Effector CD8-positive, alpha-beta T cell (primary cell): ENCODE data around the gene NRP2.
A peak's percentile ranks its signal among the peaks of the same experiment; 100 is the strongest.

Source experiments
- DNase-seq: peaks from one replicate; lab custom pipeline; 2025; lab: John Stamatoyannopoulos, UW

Gene NRP2

DNA sequence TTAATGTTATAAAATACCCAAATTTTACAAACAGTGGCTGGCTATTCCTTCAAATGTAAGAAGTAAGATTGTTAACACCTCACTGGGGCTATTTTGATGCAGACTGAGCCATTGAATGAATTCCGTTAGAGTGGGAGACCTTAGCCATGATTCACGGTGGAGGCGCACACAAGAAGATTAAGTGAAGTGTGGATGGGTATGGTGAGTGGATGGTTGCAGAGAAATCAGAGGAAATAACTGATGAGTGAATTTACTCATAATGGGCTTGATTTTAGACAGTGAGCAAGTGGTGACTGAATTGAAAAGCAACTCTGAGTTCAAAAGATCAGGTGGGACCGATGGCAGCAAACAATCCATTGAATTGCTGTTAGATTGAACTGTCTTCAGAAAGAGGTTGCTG lies 75.0 kb downstream of the NRP2 start:
- DNase-seq: no peak

DNA sequence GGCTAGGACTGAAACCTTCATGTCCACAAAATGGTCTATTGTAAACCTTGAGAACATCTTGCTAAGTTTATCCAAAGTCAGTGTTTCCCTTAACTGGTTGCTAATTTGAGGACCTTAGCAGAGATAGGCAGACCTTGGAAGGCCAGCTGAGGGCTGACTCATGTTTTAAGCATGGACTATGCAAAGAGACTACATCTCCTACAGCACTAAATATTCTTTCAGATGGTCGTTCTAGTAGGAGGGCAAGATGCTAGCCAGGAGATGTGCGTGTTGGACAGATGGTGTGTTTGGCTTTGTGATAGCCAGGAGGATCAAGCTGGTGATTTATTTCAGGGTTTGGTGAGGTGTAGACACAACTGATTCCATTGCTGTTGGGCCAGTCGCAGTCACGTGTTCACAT lies 75.8 kb downstream of the NRP2 start:
- no peak for DNase-seq

DNA sequence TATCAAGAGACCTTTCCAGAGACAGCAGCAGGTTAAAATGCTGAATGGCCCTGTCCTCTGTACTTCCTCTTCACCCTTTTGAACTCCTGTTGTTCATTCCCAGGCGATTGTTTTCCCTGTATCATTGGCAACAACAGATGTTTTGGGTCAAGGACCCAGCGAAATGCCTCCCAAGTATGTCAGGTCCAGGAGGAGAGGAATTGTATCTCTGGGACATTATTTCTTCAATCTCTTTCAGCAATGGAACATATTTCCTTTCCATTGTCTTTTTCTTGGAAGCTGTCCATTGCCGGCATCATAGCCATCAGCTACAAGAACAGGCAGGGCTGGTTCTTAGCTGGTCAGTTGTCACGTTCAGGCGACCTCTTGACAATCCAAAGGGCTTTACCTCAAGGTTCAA lies 76.2 kb downstream of the NRP2 start:
- DNase-seq: no peak

DNA sequence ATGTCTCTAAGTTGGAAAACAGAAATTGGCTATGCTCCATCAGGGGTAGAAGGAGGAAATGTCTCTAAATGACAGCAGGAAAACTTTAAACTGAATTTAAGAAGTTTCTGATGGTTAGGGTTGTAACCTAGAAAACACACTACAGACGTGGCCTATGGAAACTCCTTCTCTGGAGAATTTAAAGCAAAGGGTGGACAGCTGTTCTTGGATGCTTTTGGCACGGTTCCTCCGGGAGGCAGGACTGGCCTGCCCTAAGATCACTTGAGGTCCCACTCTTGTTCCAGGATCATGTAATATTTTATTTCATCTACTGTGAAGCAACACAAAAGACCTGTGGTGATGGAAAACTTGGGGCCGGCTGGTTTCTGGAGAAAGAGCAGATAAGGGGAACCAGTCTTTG lies 77.0 kb downstream of the NRP2 start:
- DNase-seq: no peak

DNA sequence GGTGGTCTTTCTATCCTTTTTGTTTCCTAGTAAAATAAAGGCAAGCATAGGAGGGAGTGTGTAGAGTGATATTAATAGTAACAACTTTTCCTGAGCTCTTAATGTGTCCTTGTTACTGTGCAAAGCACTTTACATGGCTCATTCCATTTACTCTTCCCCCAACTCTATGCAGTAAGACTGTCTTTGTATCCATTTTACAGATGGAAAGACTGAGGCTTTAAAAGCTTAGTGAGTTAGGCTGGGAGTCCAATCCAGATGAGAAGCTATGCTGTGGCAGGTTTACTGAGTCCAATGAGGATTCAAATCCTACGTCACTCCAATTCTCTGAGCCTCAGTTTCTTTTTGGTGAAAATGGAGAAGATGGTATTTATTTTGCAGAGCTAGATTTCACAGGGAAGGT lies 77.4 kb downstream of the NRP2 start:
- no peak for DNase-seq

DNA sequence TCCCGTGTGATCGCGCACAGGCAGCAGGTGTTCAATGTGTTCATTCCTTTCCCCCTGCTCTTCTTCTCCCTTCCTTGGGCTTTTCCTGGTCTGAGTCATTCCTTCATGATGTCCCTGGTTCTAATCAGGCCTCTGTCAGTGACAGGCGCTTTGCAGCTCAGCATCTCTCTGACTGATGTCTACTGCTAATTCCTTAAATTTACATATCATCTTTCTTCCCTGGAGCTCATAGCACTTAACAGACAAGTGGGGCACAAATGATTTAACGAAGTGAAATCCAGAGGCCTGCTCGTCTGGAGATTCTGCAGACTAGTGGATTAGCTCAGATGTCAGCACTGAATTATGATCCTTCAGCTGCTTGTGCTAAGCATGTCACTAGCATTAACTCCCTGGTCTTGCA lies 77.9 kb downstream of the NRP2 start:
- DNase-seq: no peak

DNA sequence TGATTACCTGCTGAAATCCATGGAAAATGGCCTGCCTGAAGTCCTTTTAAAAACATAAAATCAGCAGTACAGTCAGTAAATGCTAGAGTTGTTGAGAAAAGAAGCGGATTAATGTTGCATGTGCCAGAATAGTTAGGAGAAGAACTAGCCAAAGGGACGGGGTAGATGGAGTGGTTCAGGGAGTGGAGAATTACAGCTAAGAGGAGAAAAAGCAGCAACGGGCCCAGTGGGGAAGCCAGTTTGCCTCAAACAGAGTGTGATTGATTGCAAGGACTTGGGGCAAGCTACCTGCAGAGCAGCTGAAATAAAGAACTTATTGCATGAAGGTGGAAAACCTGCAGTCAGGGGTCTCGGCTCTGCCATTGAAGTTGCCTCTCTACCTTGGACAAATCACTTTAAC lies 79.1 kb downstream of the NRP2 start:
- DNase-seq: no peak

DNA sequence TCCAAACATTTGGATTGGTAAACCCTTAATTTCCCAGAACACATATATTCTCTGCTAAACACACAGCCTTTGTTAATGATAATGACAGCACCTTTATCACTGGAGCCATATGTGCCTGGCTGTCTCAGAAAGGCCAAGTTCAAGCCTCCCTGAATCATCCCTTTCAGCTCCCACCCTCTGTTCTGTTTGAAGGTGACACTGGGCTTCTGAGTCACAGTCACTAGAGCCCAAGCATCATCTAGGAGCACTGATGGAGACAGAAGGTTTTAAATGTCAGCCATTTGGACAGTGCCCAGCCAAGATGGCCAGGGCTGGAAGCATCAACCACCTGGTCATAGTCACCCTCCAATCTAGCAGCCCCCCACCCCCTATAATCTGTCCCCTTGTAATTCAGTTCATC lies 80.6 kb downstream of the NRP2 start:
- no peak for DNase-seq

DNA sequence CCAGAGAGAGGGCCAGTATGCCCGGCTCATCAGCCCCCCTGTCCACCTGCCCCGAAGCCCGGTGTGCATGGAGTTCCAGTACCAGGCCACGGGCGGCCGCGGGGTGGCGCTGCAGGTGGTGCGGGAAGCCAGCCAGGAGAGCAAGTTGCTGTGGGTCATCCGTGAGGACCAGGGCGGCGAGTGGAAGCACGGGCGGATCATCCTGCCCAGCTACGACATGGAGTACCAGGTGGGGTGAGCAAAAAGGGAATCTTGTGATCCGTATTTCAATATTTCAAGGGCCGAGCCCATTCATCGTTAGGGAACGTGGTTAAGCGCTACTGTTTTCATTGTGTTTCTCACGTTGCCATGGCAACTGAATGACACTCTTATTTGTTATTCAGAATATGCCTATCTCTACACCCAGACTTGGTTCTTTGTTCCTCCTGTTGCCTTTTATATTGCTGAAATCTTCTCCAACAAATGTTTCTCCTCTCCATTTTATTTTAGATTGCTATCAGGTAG lies 81.5 kb downstream of the NRP2 start:
- DNase-seq: no peak

DNA sequence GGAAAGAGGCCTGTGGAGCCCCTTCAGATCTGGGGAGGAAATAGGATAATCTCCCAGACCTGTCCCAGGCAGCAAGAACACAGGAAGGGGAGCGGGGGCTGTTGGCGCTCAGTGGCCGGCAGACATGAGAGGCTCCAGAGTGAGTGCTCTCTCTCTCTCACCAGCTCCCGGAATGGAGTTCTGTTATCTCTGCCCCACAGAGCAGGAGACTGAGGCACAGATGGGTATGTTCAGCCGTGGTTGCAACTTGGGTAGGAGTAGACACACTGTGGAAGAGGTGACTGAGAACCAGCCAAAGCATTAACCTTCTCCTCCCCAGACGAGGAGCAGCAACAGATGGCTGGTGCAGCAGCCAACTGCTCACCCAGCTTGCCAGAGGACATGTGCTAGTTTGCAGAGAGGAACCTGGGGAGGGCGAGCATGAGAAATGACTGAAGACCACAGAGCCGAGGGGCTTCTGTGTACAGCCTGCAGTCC lies 82.0 kb downstream of the NRP2 start:
- no peak for DNase-seq

DNA sequence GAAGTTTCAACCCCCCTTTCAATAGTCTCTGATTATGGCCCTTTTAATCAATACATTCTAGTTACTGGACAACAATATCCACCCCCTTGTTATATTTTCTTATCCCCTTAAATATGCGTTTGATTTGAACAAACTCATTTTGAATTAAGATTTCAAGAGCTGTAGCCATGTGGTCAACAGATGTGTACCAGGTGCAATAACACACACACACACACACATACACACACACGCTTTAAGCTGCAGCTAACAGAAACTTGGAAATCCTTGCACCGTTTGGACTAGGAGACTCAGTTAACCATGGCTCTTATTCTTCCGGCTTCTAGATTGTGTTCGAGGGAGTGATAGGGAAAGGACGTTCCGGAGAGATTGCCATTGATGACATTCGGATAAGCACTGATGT lies 82.8 kb downstream of the NRP2 start:
- no peak for DNase-seq

DNA sequence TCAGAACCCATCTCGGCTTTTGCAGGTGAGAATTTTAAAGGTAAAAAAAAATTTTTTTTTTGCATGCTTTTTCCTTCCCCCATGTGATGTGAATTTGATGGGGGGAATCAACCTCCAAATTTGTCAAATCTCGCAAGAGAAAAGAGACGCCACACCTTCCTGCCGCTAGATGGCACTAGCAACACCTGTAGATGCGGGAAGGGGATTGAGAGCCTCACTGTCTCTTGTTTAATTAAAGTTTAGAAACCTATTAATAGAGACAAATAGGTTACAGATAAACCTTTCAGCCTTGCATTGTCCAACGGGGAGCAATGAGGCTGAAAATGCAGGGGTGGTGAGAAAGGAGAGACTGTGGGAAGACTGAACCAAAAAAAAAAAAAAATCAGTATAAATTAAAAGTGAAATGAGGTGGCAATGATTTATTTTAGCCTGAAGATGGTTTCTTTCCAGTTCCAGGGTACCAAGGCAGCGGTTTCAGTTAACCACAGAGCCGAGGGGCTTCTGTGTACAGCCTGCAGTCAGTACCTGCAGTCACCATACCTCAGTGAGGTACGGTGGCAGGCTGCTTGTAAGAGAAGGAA lies 84.6 kb downstream of the NRP2 start:
- DNase-seq: peak; percentile 18

DNA sequence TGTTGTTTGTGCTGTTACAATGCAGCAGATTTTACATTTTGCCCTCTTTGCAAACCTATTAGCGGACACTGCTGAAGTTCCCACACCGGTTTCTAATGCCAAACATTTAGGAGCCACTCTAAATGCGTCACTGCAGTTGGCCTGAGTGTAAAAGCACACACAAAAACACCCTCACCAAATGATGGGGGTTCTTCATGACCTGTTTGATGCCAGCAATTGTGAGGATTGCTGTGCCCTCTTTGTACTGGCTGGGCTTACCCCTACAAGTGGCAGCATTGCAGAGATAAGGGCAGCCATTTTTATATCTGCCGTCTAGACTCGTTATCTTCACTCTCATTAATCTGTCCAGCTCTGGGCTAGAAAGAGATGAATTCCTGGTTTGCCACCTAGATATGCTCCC lies 85.3 kb downstream of the NRP2 start:
- no peak for DNase-seq

DNA sequence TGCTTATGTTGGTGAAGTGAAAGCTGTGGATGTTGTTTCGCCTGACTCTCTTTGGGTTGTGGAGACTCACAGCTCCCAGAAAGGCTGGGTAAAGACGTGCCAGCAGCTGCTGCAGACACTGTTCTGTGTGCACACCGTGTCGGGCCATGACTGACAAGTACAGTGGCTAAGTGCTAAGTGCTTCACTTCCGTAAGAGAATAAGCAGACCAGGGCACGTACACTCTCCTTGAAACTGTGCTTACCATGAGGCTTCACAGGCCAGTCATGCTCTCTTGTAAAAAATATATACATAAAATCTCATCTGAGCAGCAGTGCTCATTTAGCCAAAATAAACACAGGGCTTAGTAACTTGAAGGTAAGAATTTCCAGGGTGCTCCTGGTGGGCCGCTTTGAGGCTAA lies 86.0 kb downstream of the NRP2 start:
- DNase-seq: no peak

DNA sequence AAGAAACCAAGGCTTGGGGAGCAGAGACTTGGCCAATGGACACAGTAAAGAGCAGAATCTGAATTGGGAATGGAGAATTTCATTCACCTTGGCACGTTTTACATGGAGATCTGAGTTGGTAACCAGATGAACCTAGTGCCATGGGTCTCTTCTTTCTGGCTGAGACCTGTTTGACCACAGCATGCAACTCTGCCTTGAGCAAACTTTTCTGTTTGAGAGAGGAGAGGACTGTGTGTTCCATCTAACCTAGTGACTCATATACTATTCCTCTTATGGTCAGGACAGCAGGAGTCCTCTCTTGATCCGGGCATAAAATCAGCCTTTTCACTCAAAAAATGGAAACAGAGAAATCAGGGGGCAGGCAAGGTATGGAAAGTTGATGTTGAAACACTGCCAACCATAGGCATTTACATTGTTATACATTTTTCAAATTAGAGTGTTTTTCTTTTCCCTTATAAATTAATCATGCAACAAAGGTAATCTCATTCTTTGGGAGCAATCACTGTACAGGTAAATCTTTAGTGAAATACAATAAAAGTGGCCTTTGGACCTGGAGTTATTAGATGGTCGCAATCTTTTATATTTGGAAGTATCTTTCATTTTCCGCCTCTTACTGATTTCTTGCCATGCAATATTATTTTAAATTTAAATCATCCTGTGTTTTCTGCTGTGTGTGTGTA lies 86.7 kb downstream of the NRP2 start:
- DNase-seq: no peak

DNA sequence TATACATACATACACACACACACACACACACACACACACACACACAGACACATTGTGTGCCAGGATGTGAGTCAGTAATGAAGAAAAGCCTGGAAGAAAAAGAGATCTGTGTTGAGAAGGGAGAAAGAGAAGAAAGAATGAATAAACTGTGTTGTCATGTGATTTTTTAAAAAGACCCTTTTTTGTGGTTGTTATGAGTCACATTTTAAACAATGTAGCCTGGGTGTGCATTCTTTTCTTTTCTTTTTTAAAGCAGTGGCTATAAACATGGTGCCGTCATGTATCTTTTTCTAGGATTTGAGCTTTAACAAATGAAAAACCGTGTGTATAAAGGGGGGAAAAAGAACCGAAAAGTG lies 87.2 kb downstream of the NRP2 start:
- DNase-seq: no peak

DNA sequence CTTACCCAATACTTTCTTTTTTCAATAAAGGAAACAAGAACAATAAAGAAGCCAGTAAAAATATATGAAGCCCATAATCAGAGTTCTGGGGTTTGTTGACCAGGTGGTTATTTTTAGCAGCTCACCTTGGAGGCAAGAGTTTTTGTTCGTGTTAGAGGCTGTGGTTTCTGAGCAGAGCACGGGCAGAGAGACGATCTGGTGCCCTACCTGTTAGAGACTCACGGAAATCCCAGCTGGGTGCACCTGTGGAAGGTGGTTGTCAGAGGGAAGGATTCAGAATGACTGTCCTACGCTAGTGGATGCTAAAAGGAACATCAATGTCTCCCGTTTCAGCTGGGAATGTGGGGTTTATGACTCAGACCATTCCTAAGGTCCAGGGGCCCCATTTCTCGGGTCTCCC lies 87.6 kb downstream of the NRP2 start:
- no peak for DNase-seq

DNA sequence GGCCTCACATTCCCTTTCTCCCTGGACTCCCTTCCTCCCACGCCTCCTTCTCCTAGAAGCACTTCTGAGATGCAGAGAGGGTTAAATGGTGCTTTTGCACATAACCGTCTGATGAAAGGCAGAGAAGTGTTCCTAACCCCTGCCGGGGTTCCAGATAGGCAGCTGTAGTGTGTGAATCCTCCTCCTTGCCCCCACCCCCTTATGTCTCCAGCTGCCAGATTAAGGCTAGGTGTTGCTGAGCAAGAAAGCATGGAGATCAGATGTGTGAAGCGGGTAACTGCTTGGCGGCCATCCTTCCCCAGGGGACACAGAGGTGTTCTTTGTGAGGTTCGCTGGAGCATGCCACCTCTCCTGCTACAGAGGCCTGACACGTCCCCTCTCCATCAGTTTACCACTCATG lies 88.3 kb downstream of the NRP2 start:
- DNase-seq: no peak

DNA sequence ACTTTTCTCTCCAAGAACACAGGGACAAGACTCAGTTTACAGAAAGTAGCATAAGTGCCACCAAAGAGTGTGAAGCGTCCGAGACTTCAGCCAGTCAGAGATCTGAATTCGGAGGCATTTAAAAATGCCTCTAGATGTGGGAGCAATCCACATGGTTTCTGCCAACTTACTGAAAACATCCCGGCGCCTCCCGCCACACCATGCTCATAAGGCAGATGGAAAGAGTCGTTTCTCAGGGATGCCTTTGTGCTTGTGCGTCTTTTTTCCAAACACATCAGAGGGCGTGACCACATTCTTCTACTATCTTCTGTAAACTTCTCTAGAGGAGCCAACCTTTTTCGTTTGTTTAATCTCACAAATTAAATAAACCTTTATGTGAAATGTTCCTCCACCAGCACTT lies 88.7 kb downstream of the NRP2 start:
- DNase-seq: no peak

DNA sequence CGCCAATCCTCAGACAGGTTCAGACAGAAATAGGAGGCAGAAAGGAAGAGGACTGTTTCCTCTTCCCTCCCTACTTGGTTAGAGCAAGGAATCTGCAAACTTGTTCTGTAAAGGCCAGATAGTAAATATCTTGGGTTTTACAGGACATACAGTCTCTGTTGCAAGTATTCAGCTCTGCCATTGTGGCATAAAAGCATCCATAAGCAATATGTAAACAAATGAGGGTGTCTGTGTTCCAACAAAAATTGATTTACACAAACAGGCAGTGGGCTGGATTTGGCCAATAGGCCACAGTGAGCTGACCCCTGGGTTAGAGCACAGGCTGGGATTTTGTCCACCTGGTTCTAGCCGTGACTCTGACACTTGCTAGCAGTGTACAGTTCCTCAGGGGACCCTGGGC lies 89.4 kb downstream of the NRP2 start:
- DNase-seq: no peak

DNA sequence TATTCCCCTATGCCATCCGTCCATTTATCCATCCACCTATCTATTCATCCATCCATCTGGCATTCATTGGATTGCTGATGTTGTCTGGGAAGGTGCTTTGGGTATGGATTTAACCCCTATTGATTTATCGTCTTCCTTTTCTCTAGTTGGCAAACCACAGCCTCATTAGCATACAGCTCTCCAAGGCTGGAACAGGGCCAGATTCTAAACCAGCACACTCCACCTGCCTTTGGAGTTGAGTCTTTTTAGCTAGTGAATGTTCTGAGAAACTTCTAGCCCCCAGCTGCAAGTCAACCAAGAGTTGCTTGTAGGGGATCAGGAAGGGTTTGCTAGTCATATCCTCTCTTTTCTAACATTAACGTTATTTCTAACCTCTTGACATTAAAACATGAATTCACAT lies 90.7 kb downstream of the NRP2 start:
- DNase-seq: no peak

DNA sequence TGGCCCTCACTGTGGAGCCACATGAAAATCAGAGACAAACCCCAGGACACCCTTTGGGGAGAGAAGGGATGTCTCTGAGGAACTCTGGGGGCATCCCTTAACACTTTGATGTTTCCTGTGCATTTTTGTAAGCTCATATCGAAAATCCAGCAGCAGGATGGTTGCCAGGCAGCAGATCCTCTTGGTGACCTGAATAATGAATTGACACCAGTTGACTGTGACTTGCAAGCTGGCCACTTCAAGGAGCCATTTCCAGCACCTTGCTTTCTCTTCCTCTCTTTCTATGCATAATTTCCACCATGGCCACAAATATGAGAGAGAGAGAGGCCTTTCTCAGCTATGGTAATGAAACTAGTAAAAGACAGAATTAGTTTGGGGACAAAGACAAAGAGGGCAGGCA lies 91.7 kb downstream of the NRP2 start:
- no peak for DNase-seq

DNA sequence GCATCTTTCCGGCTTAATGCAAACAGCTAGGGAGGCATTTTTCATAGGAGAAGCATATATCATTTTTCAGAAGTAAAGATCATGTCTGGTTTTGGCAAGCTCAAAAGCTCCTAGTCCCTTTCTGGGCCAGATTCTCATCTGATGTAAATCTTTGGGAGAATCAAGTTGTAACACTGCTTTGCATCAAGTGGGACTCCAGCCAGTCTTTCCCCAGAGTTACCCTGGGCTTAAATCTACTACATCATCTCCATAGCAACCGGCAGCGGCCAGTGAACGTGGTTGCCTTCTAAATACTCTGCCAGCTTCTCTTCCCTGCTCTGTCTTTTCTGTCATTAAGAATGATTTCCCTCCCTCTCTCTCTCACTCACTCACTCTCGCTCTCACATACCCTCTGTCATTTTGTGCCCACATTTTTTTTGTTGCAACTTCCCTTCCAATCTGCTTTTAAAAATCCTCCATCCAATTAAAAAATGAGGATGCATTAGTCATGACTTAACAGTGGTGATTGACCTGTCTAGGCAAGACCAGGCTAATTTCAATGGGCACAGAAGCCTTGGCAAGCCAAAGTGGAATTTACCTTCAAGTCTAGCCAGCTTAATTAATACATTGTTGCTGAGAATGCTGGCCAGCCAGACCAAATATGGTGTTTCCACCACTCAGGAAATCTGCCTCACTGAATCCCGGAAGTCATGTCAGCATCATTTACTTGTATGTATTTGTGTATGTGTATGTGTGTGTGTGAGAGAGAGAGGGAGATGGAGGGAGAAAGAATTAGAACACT lies 93.0 kb downstream of the NRP2 start:
- DNase-seq: no peak
